K562 (cell line): ENCODE results near the gene SMAD7. TPM values are rescaled to one million over a fixed set of nuclear protein-coding genes. Genes with fewer than 3 reads are reported as not detected.

ENCODE experiments used
- HES1 ChIP-seq: fragments of 450-650 bp; IDR thresholded peaks from 2 replicates; pipeline ENCODE4 v1.6.1; 2016; ENCODE audit warnings: low read depth, mild to moderate bottlenecking, moderate library complexity
- KAT7 ChIP-seq: sonication (generic); formaldehyde crosslinking; IDR thresholded peaks from 2 replicates; pipeline ENCODE4 v1.8.0; 2022; ENCODE audit warnings: missing genetic modification reagents, mild to moderate bottlenecking, borderline replicate concordance
- L3MBTL2 ChIP-seq: fragments of 450-650 bp; IDR thresholded peaks from 2 replicates; pipeline ENCODE4 v1.6.1; 2016; ENCODE audit warnings: mild to moderate bottlenecking, moderate library complexity
- MYC ChIP-seq, 2 experiments: fragments of 250-450 bp in 1 of 2; sonication (Bioruptor Pico) in 1 of 2; IDR thresholded peaks; 2 replicates each; pipeline versions ENCODE4 v1.5.1 to v1.6.1; 2012 to 2021; ENCODE audit warnings: low read depth in 2 of 2, borderline replicate concordance in 1 of 2, improper control_type of control experiment in 1 of 2, low read length in 1 of 2, mild to moderate bottlenecking in 1 of 2, moderate library complexity in 1 of 2
- NCOR1 ChIP-seq: fragments of 450-650 bp; IDR thresholded peaks from 2 replicates; pipeline ENCODE4 v1.6.1; 2016; ENCODE audit warnings: mild to moderate bottlenecking, moderate library complexity
- NR2C2 ChIP-seq, 2 experiments: fragments of 200-800 bp in 1 of 2; sonication (Bioruptor generic) in 1 of 2; sonication (generic) in 1 of 2; formaldehyde crosslinking in 1 of 2; IDR thresholded peaks; 2 replicates each; pipeline versions ENCODE4 v1.6.1 to v1.8.0; 2016 to 2022; ENCODE audit warnings: mild to moderate bottlenecking in 1 of 2, missing compliant biosample characterization in 1 of 2, missing genetic modification characterization in 1 of 2, missing genetic modification reagents in 1 of 2
- RBFOX2 ChIP-seq: fragments of 200-400 bp; formaldehyde crosslinking; IDR thresholded peaks from 2 replicates; pipeline ENCODE4 v1.6.1; 2017; ENCODE audit warnings: low read depth, mild to moderate bottlenecking, low read length, moderate library complexity
- REST ChIP-seq, 2 experiments: fragments of 450-650 bp; formaldehyde crosslinking in 1 of 2; IDR thresholded peaks; 2 replicates each; pipeline versions ENCODE4 v1.4.0 to v1.6.1; 2014 to 2020; ENCODE audit warnings: mild to moderate bottlenecking in 2 of 2, borderline replicate concordance in 1 of 2, low read depth in 1 of 2
- VEZF1 ChIP-seq: fragments of 200-800 bp; sonication (Bioruptor generic); IDR thresholded peaks from 2 replicates; pipeline ENCODE4 v1.6.1; 2017; ENCODE audit warnings: missing genetic modification characterization, missing compliant biosample characterization
- ZNF395 ChIP-seq: fragments of 200-800 bp; sonication (Bioruptor generic); IDR thresholded peaks from 2 replicates; pipeline ENCODE4 v1.6.1; 2017; ENCODE audit warnings: missing genetic modification characterization, missing compliant biosample characterization
- polyA plus RNA-seq, 8 experiments: library from polyadenylated mRNA; depleted of rRNA in 4 of 8; stranded (reverse) in 5 of 8; unstranded in 3 of 8; fragments of >200 nt; fragmentation: Nextera tagmentation in 2 of 8; fragmentation: Illumina TruSeq in 1 of 8; extraction: Ambion mirVana in 2 of 8; extraction: Trizol in 1 of 8; gene quantifications; 2 replicates each; pipeline versions ENCODE4 v1.2.1 to v1.2.3, GENCODE V29; 2011 to 2014; ENCODE audit warnings: inconsistent platforms in 1 of 8, missing spikeins in 1 of 8
- total RNA-seq, 7 experiments: library from RNA; depleted of rRNA in 6 of 7; stranded (reverse); fragments of >200 nt in 6 of 7; fragmentation: Illumina TruSeq in 2 of 7; extraction: Trizol in 2 of 7; gene quantifications; 2 replicates each; pipeline versions ENCODE4 v1.2.1 to v1.2.3, GENCODE V29; 2011 to 2021; ENCODE audit warnings: low replicate concordance in 1 of 7

The SMAD7 gene
- total and polyA plus RNA-seq, 9 of the 15 experiments (the other 6 are each of a cell fraction or from before 2014, with no cell fraction given): 0.13 to 3.0 (median 1.6) TPM

GRCh38 chr18:48948112-48949049 lies 2.4 kb downstream of the SMAD7 start (continued):
- 0 out of 2 replicates have a peak, but pooled peaks have one; percentile 40 for TF ChIP-seq ZNF395 (CRISPR knock-in tag)
- no peak for TF ChIP-seq KAT7 (CRISPR knock-in tag)
- TF ChIP-seq L3MBTL2: 0 out of 2 replicates have a peak, but pooled peaks have one; percentile 21
- peak; percentile 41 for TF ChIP-seq NCOR1
- TF ChIP-seq MYC (IDR thresholded peaks at IDR 0.05; ENCODE audit: low read depth, low read length): 0 out of 2 replicates have a peak, but pooled peaks have one; percentile 36
- TF ChIP-seq MYC (CRISPR knock-in tag; IDR thresholded peaks at IDR 0.05; ENCODE audit: borderline replicate concordance, low read depth): no peak
- TF ChIP-seq HES1: peak; percentile 65; the same call in 1 of the 2 replicates
- TF ChIP-seq NR2C2 (CRISPR knock-in tag; IDR thresholded peaks at IDR 0.05): no peak
- TF ChIP-seq NR2C2 (tag; IDR thresholded peaks at IDR 0.05): peak; percentile 35
- peak; percentile 46 for TF ChIP-seq RBFOX2
- peak; percentile 38; the same call in 1 of the 2 replicates for TF ChIP-seq REST (IDR thresholded peaks at IDR 0.05; ENCODE audit: borderline replicate concordance)
- TF ChIP-seq REST (CRISPR knock-in tag; IDR thresholded peaks at IDR 0.05; ENCODE audit: low read depth): no peak
- TF ChIP-seq VEZF1 (CRISPR knock-in tag): peak; percentile 60
